ENCODE results near the gene ARFGAP1. TPM values are rescaled to one million over a fixed set of nuclear protein-coding genes. Genes with fewer than 3 reads are reported as not detected.

Gene ARFGAP1
- polyA plus RNA-seq, 1 donor (not counting 4 experiments of a cell fraction or from before 2014, with no cell fraction given) = 31.5 TPM

DNA sequence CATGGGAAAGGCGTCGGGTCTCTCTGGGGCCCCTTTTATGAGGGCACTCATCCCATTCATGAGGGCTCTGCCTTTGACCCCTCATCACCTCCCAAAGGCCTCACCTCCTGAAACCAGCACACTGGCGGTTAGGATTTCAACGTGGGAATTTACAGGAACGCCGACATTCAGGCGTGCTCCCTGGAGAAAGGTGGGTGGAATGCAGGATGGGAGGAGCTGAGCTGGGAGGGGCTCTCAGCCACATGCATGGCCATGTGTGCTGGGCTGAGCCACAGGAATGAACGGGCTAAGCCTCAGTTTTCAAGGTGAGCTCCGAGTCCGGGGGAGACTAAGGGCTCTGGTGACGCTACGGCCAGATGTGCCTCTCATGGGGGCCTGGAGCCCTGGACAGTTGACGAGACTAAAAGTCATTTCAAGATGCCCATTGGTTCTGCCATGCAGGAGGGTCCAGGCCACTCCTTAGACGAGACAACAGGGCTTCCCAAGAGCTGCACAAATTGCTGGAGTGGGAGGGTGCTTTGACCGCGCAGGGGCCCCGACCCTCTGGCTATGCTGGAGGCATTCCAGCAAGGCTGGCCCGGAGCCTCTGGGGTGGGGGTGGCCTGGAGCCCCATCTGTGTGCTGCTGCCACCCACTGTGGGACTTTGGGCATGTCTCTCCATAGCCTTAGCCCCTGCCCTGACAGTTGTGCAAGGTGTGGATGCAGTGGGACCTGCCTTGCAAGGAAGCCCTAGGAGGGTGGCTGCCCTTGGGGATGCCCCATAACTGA is 3.8 kb upstream of the ARFGAP1 start:
- dilution Hi-C loops (cut with MboI; ENCODE audit: extremely low pct_ligation_motif_present, low sequenced_read_pairs) = no loop called here
- H3K9ac ChIP-seq (ENCODE audit: control insufficient read depth, extremely low read depth, insufficient read depth, low read length) = no peak overlapping the region

DNA sequence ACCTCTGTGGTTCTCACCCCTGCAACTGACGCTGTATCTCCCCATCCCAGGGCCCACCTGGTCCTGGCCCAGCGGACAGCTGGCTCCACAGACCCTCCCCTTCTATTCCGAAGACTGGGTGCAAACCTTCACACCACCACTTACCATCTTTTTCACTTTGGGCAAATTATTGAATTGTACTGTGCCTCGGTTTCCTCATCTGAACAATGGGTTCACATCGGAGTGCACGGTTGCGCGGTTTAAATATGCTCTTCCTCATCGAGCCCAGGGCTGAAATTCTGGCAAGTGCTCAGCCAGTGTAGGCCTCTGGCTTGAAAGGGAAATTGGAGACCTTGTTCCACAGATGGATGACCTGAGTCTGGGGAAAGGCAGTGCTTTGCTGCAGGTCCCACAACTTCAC is 2.9 kb upstream of the ARFGAP1 start:
- H3K27me3 ChIP-seq (ENCODE audit: control insufficient read depth, extremely low read depth, insufficient read depth, low read length) = no peaks in the 10 kb centered on the region
- H3K4me1 ChIP-seq (ENCODE audit: control insufficient read depth, extremely low read depth, insufficient read depth, low read length) = peaks cover 21% of the 10 kb centered on the region
- H2AFZ ChIP-seq (ENCODE audit: control insufficient read depth, low read length) = no peak overlapping the region
- FAIRE-seq (no peak), DNase-seq (ENCODE audit: low read depth, low spot score) (no peak)
- no peak overlapping the region for H3K4me2 ChIP-seq (ENCODE audit: control insufficient read depth, extremely low read depth, insufficient read depth, low read depth, low read length)
- H3K9me3 ChIP-seq (ENCODE audit: control insufficient read depth, low read depth, low read length) = no peaks in the 10 kb centered on the region
- H3K4me3 ChIP-seq (ENCODE audit: control insufficient read depth in 2 of 3, extremely low read depth in 1 of 3, insufficient read depth in 2 of 3, low read depth in 1 of 3, low read length in 3 of 3) = no peak overlapping the region
- H3K27ac ChIP-seq (ENCODE audit: control insufficient read depth, insufficient read depth, low read length) = no peak overlapping the region
- peaks cover 20% of the 10 kb centered on the region for H3K79me2 ChIP-seq (ENCODE audit: control insufficient read depth, insufficient read depth, low read length)
- TF ChIP-seq EZH2 (IDR thresholded peaks at IDR 0.05; ENCODE audit: low read length) = no peak
- TF ChIP-seq, protein P1, sequence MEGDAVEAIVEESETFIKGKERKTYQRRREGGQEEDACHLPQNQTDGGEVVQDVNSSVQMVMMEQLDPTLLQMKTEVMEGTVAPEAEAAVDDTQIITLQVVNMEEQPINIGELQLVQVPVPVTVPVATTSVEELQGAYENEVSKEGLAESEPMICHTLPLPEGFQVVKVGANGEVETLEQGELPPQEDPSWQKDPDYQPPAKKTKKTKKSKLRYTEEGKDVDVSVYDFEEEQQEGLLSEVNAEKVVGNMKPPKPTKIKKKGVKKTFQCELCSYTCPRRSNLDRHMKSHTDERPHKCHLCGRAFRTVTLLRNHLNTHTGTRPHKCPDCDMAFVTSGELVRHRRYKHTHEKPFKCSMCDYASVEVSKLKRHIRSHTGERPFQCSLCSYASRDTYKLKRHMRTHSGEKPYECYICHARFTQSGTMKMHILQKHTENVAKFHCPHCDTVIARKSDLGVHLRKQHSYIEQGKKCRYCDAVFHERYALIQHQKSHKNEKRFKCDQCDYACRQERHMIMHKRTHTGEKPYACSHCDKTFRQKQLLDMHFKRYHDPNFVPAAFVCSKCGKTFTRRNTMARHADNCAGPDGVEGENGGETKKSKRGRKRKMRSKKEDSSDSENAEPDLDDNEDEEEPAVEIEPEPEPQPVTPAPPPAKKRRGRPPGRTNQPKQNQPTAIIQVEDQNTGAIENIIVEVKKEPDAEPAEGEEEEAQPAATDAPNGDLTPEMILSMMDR (optimal IDR thresholded peaks at IDR 0.05 in 1 of 3, IDR thresholded peaks at IDR 0.05 in 1 of 3, conservative IDR thresholded peaks at IDR 0.05 in 1 of 3; ENCODE audit: extremely low read depth in 1 of 3, insufficient read depth in 2 of 3, low read length in 3 of 3) = no peak
- dilution Hi-C loops (cut with MboI; ENCODE audit: extremely low pct_ligation_motif_present, low sequenced_read_pairs) = no loop called here
- peaks cover 0 to 2% of the 10 kb centered on the region in 2 experiments for H3K36me3 ChIP-seq (ENCODE audit: control insufficient read depth in 2 of 2, extremely low read depth in 1 of 2, insufficient read depth in 2 of 2, low read length in 2 of 2)
- peaks cover 4% of the 10 kb centered on the region for H4K20me1 ChIP-seq (ENCODE audit: control insufficient read depth, extremely low read depth, insufficient read depth, low read length)
- H3K9ac ChIP-seq (ENCODE audit: control insufficient read depth, extremely low read depth, insufficient read depth, low read length) = no peak overlapping the region
- peaks cover 2% of the 10 kb centered on the region for H3K9me1 ChIP-seq (ENCODE audit: control insufficient read depth, extremely low read depth, insufficient read depth, low read length)

More for the DNA sequence above, 3.8 kb upstream of the ARFGAP1 start:
- Histone ChIP-seq H3K4me2 (ENCODE audit: control insufficient read depth, extremely low read depth, insufficient read depth, low read depth, low read length) (peak overlapping the region; percentile 52), H3K79me2 (ENCODE audit: control insufficient read depth, insufficient read depth, low read length) (peaks cover 12% of the 10 kb centered on the region), H3K27me3 (ENCODE audit: control insufficient read depth, extremely low read depth, insufficient read depth, low read length) (peaks cover 7% of the 10 kb centered on the region), H4K20me1 (ENCODE audit: control insufficient read depth, extremely low read depth, insufficient read depth, low read length) (no peaks in the 10 kb centered on the region), H3K27ac (ENCODE audit: control insufficient read depth, insufficient read depth, low read length) (no peak overlapping the region), H2AFZ (ENCODE audit: control insufficient read depth, low read length) (no peak overlapping the region), H3K9me1 (ENCODE audit: control insufficient read depth, extremely low read depth, insufficient read depth, low read length) (no peaks in the 10 kb centered on the region), H3K4me3 (ENCODE audit: control insufficient read depth in 2 of 3, extremely low read depth in 1 of 3, insufficient read depth in 2 of 3, low read depth in 1 of 3, low read length in 3 of 3) (no peak overlapping the region), H3K9me3 (ENCODE audit: control insufficient read depth, low read depth, low read length) (no peaks in the 10 kb centered on the region), H3K4me1 (ENCODE audit: control insufficient read depth, extremely low read depth, insufficient read depth, low read length) (peaks cover 18% of the 10 kb centered on the region), H3K36me3 (ENCODE audit: control insufficient read depth in 2 of 2, extremely low read depth in 1 of 2, insufficient read depth in 2 of 2, low read length in 2 of 2) (no peaks in the 10 kb centered on the region)
- FAIRE-seq (peak; percentile 68), DNase-seq (ENCODE audit: low read depth, low spot score) (no peak)
- no peak for TF ChIP-seq EZH2 (IDR thresholded peaks at IDR 0.05; ENCODE audit: low read length)
- TF ChIP-seq, protein P1 (optimal IDR thresholded peaks at IDR 0.05 in 1 of 3, IDR thresholded peaks at IDR 0.05 in 1 of 3, conservative IDR thresholded peaks at IDR 0.05 in 1 of 3; ENCODE audit: extremely low read depth in 1 of 3, insufficient read depth in 2 of 3, low read length in 3 of 3) = no peak
